B cell (primary cell): ENCODE measurements around the gene MFAP5. TPM values are rescaled to one million over a fixed set of nuclear protein-coding genes. Genes with fewer than 3 reads are reported as not detected.
"Not testable (repeated sequence)": the region's sequence is repeated elsewhere in the genome, so short reads cannot be mapped to it uniquely, and the experiment has no call there.

Source experiments
- ATAC-seq: fragments of 200-7000 bp; cut with Tn5 transposase; one replicate; pipeline ENCODE4 v1.10.0; 2021; ENCODE audit warnings: low read depth, mild to moderate bottlenecking, moderate number of reproducible peaks, moderate library complexity
- CTCF ChIA-PET: fragments of 350-600 bp; sonication (Branson Sonifier 250); formaldehyde crosslinking; loops from one replicate; lab custom pipeline; 2021; ENCODE audit warnings: antibody characterized with exemption, inconsistent platforms; lab: Charles Lee
- POLR2A ChIA-PET: fragments of 350-600 bp; sonication (Branson Sonifier 250); formaldehyde crosslinking; loops from one replicate; lab custom pipeline; 2021; ENCODE audit warnings: antibody characterized with exemption; lab: Charles Lee
- DNase-seq: peaks from one replicate; pipeline ENCODE4 v3.0.0; 2013
- H2AFZ ChIP-seq: 2 replicates; pipeline ENCODE4 v1.6.1; 2012; ENCODE audit warnings: mild to moderate bottlenecking, low read depth, low read length; ENCODE audit not compliant: insufficient read depth, poor library complexity, severe bottlenecking
- H3K27ac ChIP-seq, 2 donors: 1 replicate in 1 of 2; 2 replicates in 1 of 2; pipeline ENCODE4 v1.5.1; 2012 to 2013; ENCODE audit warnings: low read length in 2 of 2, mild to moderate bottlenecking in 2 of 2, moderate library complexity in 1 of 2
- H3K27me3 ChIP-seq, 4 experiments: fragments of 200-600 bp in 1 of 4; sonication (generic) in 1 of 4; replicated peaks in 1 of 4; 1 replicate in 2 of 4; 2 replicates in 2 of 4; pipeline versions ENCODE4 v1.6.1 to v1.7.0; 2013 to 2016; ENCODE audit warnings: low read length in 3 of 4, mild to moderate bottlenecking in 2 of 4, mixed read lengths in 1 of 4, moderate library complexity in 1 of 4; ENCODE audit not compliant: insufficient read depth in 4 of 4, control insufficient read depth in 3 of 4; ENCODE audit errors: control extremely low read depth in 1 of 4
- H3K36me3 ChIP-seq, 2 experiments: replicated peaks in 1 of 2; 1 replicate in 1 of 2; 2 replicates in 1 of 2; pipeline versions ENCODE4 v1.6.1 to v1.7.1; 2013; ENCODE audit warnings: low read length in 1 of 2; ENCODE audit not compliant: insufficient read depth in 2 of 2, control insufficient read depth in 1 of 2; ENCODE audit errors: control extremely low read depth in 1 of 2, extremely low read depth in 1 of 2
- H3K4me1 ChIP-seq, 2 donors: fragments of 200-600 bp in 1 of 2; sonication (generic) in 1 of 2; 1 replicate in 1 of 2; 2 replicates in 1 of 2; pipeline versions ENCODE4 v1.5.1 to v1.6.1; 2013 to 2017; ENCODE audit warnings: low read length in 2 of 2; ENCODE audit not compliant: control insufficient read depth in 2 of 2, insufficient read depth in 2 of 2
- H3K4me2 ChIP-seq: replicated peaks from 2 replicates; pipeline ENCODE3; 2012; ENCODE audit warnings: mild to moderate bottlenecking, low read depth, low read length; ENCODE audit not compliant: poor library complexity, severe bottlenecking
- H3K4me3 ChIP-seq, 5 experiments: fragments of 200-600 bp in 1 of 5; sonication (generic) in 1 of 5; 1 replicate in 3 of 5; 2 replicates in 2 of 5; pipeline versions ENCODE4 v1.5.1 to v1.7.0; 2011 to 2016; ENCODE audit warnings: low read length in 4 of 5, mild to moderate bottlenecking in 4 of 5, low read depth in 2 of 5, control low read depth in 1 of 5, moderate library complexity in 1 of 5; ENCODE audit not compliant: insufficient read depth in 1 of 5; ENCODE audit errors: control extremely low read depth in 1 of 5, extremely low read depth in 1 of 5
- H3K79me2 ChIP-seq: fragments of 200-600 bp; sonication (generic); one replicate; pipeline ENCODE4 v1.6.0; 2016; ENCODE audit warnings: low read length; ENCODE audit not compliant: control insufficient read depth, insufficient read depth
- H3K9ac ChIP-seq: fragments of 200-600 bp; sonication (generic); 2 replicates; pipeline ENCODE4 v1.6.1; 2017; ENCODE audit warnings: mild to moderate bottlenecking, low read length, moderate library complexity
- H3K9me3 ChIP-seq, 3 donors: one replicate each; pipeline versions ENCODE4 v1.6.1 to v1.7.1; 2013; ENCODE audit warnings: low read length in 2 of 3; ENCODE audit not compliant: control insufficient read depth in 2 of 3, insufficient read depth in 1 of 3; ENCODE audit errors: control extremely low read depth in 1 of 3
- H4K20me1 ChIP-seq: 2 replicates; pipeline ENCODE4 v1.6.0; 2012; ENCODE audit warnings: mild to moderate bottlenecking, low read length; ENCODE audit not compliant: insufficient read depth, control insufficient read depth, poor library complexity, severe bottlenecking
- H3K27ac Mint-ChIP-seq: one replicate; pipeline ENCODE4 v1.8.0; 2021; ENCODE audit warnings: mixed read lengths
- H3K27me3 Mint-ChIP-seq: one replicate; pipeline ENCODE4 v1.8.0; 2021; ENCODE audit warnings: mixed read lengths
- H3K4me1 Mint-ChIP-seq: one replicate; pipeline ENCODE4 v1.8.0; 2021; ENCODE audit warnings: mixed read lengths
- H3K4me3 Mint-ChIP-seq: one replicate; pipeline ENCODE4 v1.8.0; 2021; ENCODE audit warnings: mixed read lengths
- H3K9me3 Mint-ChIP-seq: one replicate; pipeline ENCODE4 v1.8.0; 2022; ENCODE audit warnings: mixed read lengths; ENCODE audit not compliant: insufficient read depth
- EZH2 ChIP-seq: IDR thresholded peaks from 2 replicates; pipeline ENCODE4 v1.6.1; 2012; ENCODE audit warnings: borderline replicate concordance, low read depth, mild to moderate bottlenecking, moderate library complexity, low read length; ENCODE audit not compliant: insufficient read depth, poor library complexity, severe bottlenecking
- WGBS: methylation state at CpG from one replicate; pipeline ENCODE4 v1.1.5; 2013; ENCODE audit warnings: missing lambda C conversion rate; ENCODE audit not compliant: insufficient coverage; 5-methylcytosine and 5-hydroxymethylcytosine counted together
- intact Hi-C: fragments of 100-400 bp; cut with micrococcal nuclease; formaldehyde crosslinking; loops from one replicate; pipeline ENCODE4 v1.10.0; 2022
- polyA plus RNA-seq: library from polyadenylated mRNA; depleted of rRNA; stranded (reverse); fragments of >200 nt; gene quantifications from 2 replicates; pipeline ENCODE4 v1.2.3, GENCODE V29; 2012
- total RNA-seq, 2 donors: library from RNA; stranded (reverse); fragments of 120-200 nt in 1 of 2; gene quantifications; 1 replicate in 1 of 2; 2 replicates in 1 of 2; pipeline versions ENCODE4 v1.2.3 to v1.2.4, GENCODE V29; 2013 to 2022
- TF ChIP-seq, protein P1 (sequence below): fragments of 200-600 bp; IDR thresholded peaks from one replicate; pipeline ENCODE4 v1.8.0; 2022; ENCODE audit warnings: antibody characterized with exemption, mild to moderate bottlenecking

MFAP5 gene
- total and polyA plus RNA-seq, 2 donors (not counting 1 experiment from before 2014, with no cell fraction given): 0.31 to 0.94 TPM

DNA sequence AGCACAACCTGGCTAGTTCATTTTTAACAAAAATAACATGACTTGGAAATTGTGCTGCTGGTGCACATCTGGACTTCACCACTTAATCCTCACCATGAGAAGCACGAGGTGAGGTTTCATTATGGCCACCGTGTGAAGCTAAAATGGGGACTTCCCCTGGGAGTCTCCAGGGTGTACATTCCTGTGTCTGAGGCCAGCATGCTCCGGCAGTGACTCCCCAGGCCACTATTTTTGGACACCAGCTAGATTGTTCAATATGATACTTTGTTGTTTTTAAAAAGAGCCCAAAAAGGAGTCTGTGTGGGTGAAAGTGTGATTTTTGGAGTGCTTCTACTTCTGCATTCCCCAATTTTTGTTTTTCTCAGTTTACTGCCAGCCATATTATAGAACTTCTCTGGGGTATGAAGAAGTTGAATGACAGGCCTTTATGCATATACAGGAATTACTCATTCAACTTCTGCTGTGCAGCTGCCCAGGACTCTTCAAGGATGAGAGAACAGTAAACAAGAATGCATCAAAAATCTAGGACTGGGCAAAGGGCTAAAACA, 33.1 kb downstream of the MFAP5 start:
- Histone ChIP-seq H3K27me3 (no peaks in the 10 kb centered on the region), H3K9me3 (peaks cover 0 to 3% (median 0%) of the 10 kb centered on the region in 3 donors), H3K9ac (no peak overlapping the region), H3K4me3 (no peak overlapping the region), H2AFZ (no peak overlapping the region), H3K4me2 (no peak overlapping the region), H3K36me3 (no peaks in the 10 kb centered on the region), H4K20me1 (no peaks in the 10 kb centered on the region), H3K79me2 (no peaks in the 10 kb centered on the region), H3K27ac (no peak overlapping the region), H3K4me1 (peaks cover 0 to 7% of the 10 kb centered on the region in 2 donors)
- no peak overlapping the region for H3K4me3 Mint-ChIP-seq
- CTCF ChIA-PET: interaction anchor here (0.6 to 0.9 kb wide), 2 partner anchors 8 to 85 kb away, joined by 3 read pairs; no protein-coding TSS in a partner anchor
- intact Hi-C loops: no loop called here
- TF ChIP-seq, protein P1, sequence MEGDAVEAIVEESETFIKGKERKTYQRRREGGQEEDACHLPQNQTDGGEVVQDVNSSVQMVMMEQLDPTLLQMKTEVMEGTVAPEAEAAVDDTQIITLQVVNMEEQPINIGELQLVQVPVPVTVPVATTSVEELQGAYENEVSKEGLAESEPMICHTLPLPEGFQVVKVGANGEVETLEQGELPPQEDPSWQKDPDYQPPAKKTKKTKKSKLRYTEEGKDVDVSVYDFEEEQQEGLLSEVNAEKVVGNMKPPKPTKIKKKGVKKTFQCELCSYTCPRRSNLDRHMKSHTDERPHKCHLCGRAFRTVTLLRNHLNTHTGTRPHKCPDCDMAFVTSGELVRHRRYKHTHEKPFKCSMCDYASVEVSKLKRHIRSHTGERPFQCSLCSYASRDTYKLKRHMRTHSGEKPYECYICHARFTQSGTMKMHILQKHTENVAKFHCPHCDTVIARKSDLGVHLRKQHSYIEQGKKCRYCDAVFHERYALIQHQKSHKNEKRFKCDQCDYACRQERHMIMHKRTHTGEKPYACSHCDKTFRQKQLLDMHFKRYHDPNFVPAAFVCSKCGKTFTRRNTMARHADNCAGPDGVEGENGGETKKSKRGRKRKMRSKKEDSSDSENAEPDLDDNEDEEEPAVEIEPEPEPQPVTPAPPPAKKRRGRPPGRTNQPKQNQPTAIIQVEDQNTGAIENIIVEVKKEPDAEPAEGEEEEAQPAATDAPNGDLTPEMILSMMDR: no peak
- POLR2A ChIA-PET: no interaction called here
- H3K27ac Mint-ChIP-seq: no peak overlapping the region
- peak; percentile 33 for ATAC-seq
- H3K4me1 Mint-ChIP-seq: peaks cover 12% of the 10 kb centered on the region
- no peaks in the 10 kb centered on the region for H3K9me3 Mint-ChIP-seq
- no CpG with 5 or more reads among the region's 3 CpGs for WGBS
- H3K27me3 Mint-ChIP-seq: no peaks in the 10 kb centered on the region
- peak; percentile 16 for DNase-seq

DNA sequence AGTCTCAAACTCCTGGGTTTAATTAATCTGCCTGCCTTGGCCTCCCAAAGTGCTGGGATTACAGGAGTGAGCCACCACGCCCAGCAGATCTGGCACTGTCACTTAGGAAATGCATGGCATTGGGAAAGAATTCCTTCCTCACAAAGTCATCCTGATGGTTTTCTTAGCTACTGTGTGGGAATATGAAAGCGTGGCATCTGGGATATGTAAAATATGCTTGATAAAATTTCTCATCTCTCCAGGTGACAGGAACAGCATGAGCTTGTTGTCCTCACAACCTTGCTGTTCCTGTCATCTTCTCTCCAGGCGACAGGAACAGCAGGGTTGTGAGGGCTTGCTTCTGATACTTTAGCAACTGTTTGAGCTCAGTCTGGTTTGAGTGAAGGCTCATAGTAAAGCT, 33.9 kb downstream of the MFAP5 start:
- Mint-ChIP-seq H3K4me1 (peaks cover 12% of the 10 kb centered on the region), H3K27me3 (no peaks in the 10 kb centered on the region), H3K9me3 (no peaks in the 10 kb centered on the region), H3K27ac (no peak overlapping the region), H3K4me3 (no peak overlapping the region)
- no peak overlapping the region for H3K4me3 ChIP-seq
- POLR2A ChIA-PET: no interaction called here
- H3K9me3 ChIP-seq: peaks cover 0 to 7% (median 0%) of the 10 kb centered on the region in 3 donors
- H3K4me1 ChIP-seq: peaks cover 0 to 7% of the 10 kb centered on the region in 2 donors
- H3K36me3 ChIP-seq: no peaks in the 10 kb centered on the region
- ATAC-seq (no peak), DNase-seq (no peak)
- H3K27ac ChIP-seq: no peak overlapping the region
- TF ChIP-seq EZH2: no peak
- TF ChIP-seq, protein P1: no peak
- H3K27me3 ChIP-seq: no peaks in the 10 kb centered on the region
- intact Hi-C loops: no loop called here
- H3K4me2 ChIP-seq: no peak overlapping the region
- no peak overlapping the region for H2AFZ ChIP-seq
- H4K20me1 ChIP-seq: no peaks in the 10 kb centered on the region
- CTCF ChIA-PET: interaction anchor here (0.6 to 0.9 kb wide), 2 partner anchors 9 to 84 kb away, joined by 3 read pairs; no protein-coding TSS in a partner anchor
- no peak overlapping the region for H3K9ac ChIP-seq
- H3K79me2 ChIP-seq: no peaks in the 10 kb centered on the region
- WGBS: 80% methylated on average over 1 of the region's 3 CpGs

DNA sequence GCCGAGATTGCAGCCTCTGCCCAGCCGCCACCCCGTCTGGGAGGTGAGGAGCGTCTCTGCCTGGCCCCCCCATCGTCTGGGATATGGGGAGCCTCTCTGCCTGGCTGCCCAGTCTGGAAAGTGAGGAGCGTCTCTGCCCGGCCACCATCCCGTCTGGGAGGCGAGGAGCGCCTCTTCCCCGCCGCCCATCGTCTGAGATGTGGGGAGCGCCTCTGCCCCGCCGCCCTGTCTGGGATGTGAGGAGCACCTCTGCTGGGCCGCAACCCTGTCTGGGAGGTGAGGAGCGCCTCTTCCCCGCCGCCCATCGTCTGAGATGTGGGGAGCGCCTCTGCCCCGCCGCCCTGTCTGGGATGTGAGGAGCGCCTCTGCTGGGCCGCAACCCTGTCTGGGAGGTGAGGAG, 37.9 kb downstream of the MFAP5 start:
- H3K4me1 Mint-ChIP-seq, intact Hi-C loops, H3K27ac Mint-ChIP-seq, H3K4me3 Mint-ChIP-seq, DNase-seq, POLR2A ChIA-PET, H3K4me3 ChIP-seq, H3K27ac ChIP-seq, H3K79me2 ChIP-seq, ATAC-seq, H3K9ac ChIP-seq, CTCF ChIA-PET, H3K4me1 ChIP-seq, H3K9me3 ChIP-seq, H3K27me3 ChIP-seq, H3K4me2 ChIP-seq, H4K20me1 ChIP-seq, H3K36me3 ChIP-seq, H3K27me3 Mint-ChIP-seq, H2AFZ ChIP-seq, H3K9me3 Mint-ChIP-seq: not testable (repeated sequence)
- WGBS: 94% methylated on average over 13 of the region's 26 CpGs
